Esophagus squamous epithelium (tissue), 4 donors: Measurements from ENCODE around the gene SLC13A2.

Source experiments
- CTCF ChIP-seq, 6 experiments: fragments of 450-650 bp in 4 of 6; fragments of 200-600 bp in 2 of 6; sonication (generic) in 2 of 6; IDR thresholded peaks; one replicate each; pipeline ENCODE4 v1.5.1; 2016 to 2019; ENCODE audit warnings: antibody characterized with exemption in 6 of 6, mild to moderate bottlenecking in 4 of 6, moderate library complexity in 4 of 6
- POLR2A ChIP-seq, 4 donors: fragments of 450-650 bp; IDR thresholded peaks; one replicate each; pipeline ENCODE4 v1.6.1; 2017; ENCODE audit warnings: antibody characterized with exemption in 4 of 4, mild to moderate bottlenecking in 4 of 4, moderate library complexity in 3 of 4

- no peak for TF ChIP-seq CTCF (IDR thresholded peaks at IDR 0.05)
- no peak for TF ChIP-seq POLR2A (IDR thresholded peaks at IDR 0.05)
Measured at GRCh38 chr17:28527859-28528258, 54.4 kb downstream of the SLC13A2 start.
